HL-60 (cell line): Measurements from ENCODE around the gene SLC44A5.
"Not testable (repeated sequence)": the region's sequence is repeated elsewhere in the genome, so short reads cannot be mapped to it uniquely, and the experiment has no call there.

Source experiments
- CTCF ChIP-seq: IDR thresholded peaks from one replicate; pipeline ENCODE4 v1.5.1; 2011; ENCODE audit warnings: low read length, control low read depth, inconsistent platforms; ENCODE audit not compliant: insufficient read depth
- GABPA ChIP-seq: IDR thresholded peaks from 2 replicates; pipeline ENCODE4 v1.6.1; 2012; ENCODE audit warnings: low read depth
- POLR2AphosphoS5 ChIP-seq: IDR thresholded peaks from 2 replicates; pipeline ENCODE4 v1.6.1; 2012; ENCODE audit warnings: low read depth
- SPI1 ChIP-seq: IDR thresholded peaks from 2 replicates; pipeline ENCODE4 v1.6.1; 2012; ENCODE audit warnings: low read depth, mild to moderate bottlenecking, borderline replicate concordance
- TF ChIP-seq, protein P1 (sequence below): IDR thresholded peaks from 2 replicates; pipeline ENCODE4 v1.6.1; 2012; ENCODE audit warnings: low read depth; ENCODE audit not compliant: insufficient replicate concordance

GRCh38 chr1:75354267-75354666 is 256.6 kb downstream of the SLC44A5 start:
- TF ChIP-seq CTCF, POLR2AphosphoS5, SPI1, GABPA: not testable (repeated sequence)
- TF ChIP-seq, protein P1, sequence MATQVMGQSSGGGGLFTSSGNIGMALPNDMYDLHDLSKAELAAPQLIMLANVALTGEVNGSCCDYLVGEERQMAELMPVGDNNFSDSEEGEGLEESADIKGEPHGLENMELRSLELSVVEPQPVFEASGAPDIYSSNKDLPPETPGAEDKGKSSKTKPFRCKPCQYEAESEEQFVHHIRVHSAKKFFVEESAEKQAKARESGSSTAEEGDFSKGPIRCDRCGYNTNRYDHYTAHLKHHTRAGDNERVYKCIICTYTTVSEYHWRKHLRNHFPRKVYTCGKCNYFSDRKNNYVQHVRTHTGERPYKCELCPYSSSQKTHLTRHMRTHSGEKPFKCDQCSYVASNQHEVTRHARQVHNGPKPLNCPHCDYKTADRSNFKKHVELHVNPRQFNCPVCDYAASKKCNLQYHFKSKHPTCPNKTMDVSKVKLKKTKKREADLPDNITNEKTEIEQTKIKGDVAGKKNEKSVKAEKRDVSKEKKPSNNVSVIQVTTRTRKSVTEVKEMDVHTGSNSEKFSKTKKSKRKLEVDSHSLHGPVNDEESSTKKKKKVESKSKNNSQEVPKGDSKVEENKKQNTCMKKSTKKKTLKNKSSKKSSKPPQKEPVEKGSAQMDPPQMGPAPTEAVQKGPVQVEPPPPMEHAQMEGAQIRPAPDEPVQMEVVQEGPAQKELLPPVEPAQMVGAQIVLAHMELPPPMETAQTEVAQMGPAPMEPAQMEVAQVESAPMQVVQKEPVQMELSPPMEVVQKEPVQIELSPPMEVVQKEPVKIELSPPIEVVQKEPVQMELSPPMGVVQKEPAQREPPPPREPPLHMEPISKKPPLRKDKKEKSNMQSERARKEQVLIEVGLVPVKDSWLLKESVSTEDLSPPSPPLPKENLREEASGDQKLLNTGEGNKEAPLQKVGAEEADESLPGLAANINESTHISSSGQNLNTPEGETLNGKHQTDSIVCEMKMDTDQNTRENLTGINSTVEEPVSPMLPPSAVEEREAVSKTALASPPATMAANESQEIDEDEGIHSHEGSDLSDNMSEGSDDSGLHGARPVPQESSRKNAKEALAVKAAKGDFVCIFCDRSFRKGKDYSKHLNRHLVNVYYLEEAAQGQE, result not testable (repeated sequence)
